DOHH2 (cell line): ENCODE measurements around the gene WDR87.
"Not testable (repeated sequence)": the region's sequence is repeated elsewhere in the genome, so short reads cannot be mapped to it uniquely, and the experiment has no call there.

ENCODE experiments used
- H3F3A ChIP-seq: fragments of 200-600 bp; sonication (generic), shearing (Covaris generic); 2 replicates; pipeline ENCODE4 v1.6.0; 2016; ENCODE audit warnings: antibody characterized with exemption, mild to moderate bottlenecking; ENCODE audit not compliant: control insufficient read depth, insufficient read depth
- H3K27ac ChIP-seq: fragments of 200-600 bp; sonication (generic); 2 replicates; pipeline ENCODE4 v1.5.1; 2014; ENCODE audit warnings: low read depth, mild to moderate bottlenecking, low read length, moderate library complexity
- H3K27me3 ChIP-seq: fragments of 200-600 bp; sonication (generic); 2 replicates; pipeline ENCODE4 v1.6.1; 2014; ENCODE audit warnings: mild to moderate bottlenecking, low read length, mixed read lengths; ENCODE audit not compliant: control insufficient read depth
- H3K36me3 ChIP-seq: fragments of 200-600 bp; sonication (generic); 2 replicates; pipeline ENCODE4 v1.6.1; 2014; ENCODE audit warnings: mild to moderate bottlenecking, low read length, moderate library complexity, mixed read lengths; ENCODE audit not compliant: control insufficient read depth
- H3K4me1 ChIP-seq: fragments of 200-600 bp; sonication (generic); 2 replicates; pipeline ENCODE4 v1.6.1; 2014; ENCODE audit warnings: mild to moderate bottlenecking, low read length, mixed read lengths; ENCODE audit not compliant: control insufficient read depth
- H3K4me2 ChIP-seq: fragments of 200-600 bp; sonication (generic); 2 replicates; pipeline ENCODE4 v1.6.0; 2014; ENCODE audit warnings: mild to moderate bottlenecking, low read length, moderate library complexity
- H3K4me3 ChIP-seq: fragments of 200-600 bp; sonication (generic); 2 replicates; pipeline ENCODE4 v1.5.1; 2014; ENCODE audit warnings: mild to moderate bottlenecking, low read length, mixed read lengths
- H3K79me2 ChIP-seq: fragments of 200-600 bp; sonication (generic); 2 replicates; pipeline ENCODE4 v1.6.1; 2014; ENCODE audit warnings: mild to moderate bottlenecking, low read length, mixed read lengths; ENCODE audit not compliant: control insufficient read depth
- H3K9me2 ChIP-seq: fragments of 200-600 bp; sonication (generic); replicated peaks from 2 replicates; pipeline ENCODE4 v1.6.1; 2014; ENCODE audit warnings: mild to moderate bottlenecking, low read length, mixed read lengths; ENCODE audit not compliant: control insufficient read depth
- H3K9me3 ChIP-seq: fragments of 200-600 bp; sonication (generic); 2 replicates; pipeline ENCODE4 v1.6.1; 2014; ENCODE audit warnings: antibody characterized with exemption, low read length, mixed read lengths; ENCODE audit not compliant: control insufficient read depth, insufficient read depth
- H4K20me1 ChIP-seq: fragments of 200-600 bp; sonication (generic); 2 replicates; pipeline ENCODE4 v1.6.0; 2014; ENCODE audit warnings: low read depth, mild to moderate bottlenecking, antibody characterized with exemption, low read length, moderate library complexity; ENCODE audit not compliant: control insufficient read depth, insufficient read depth
- EZH2phosphoT487 ChIP-seq: fragments of 200-600 bp; sonication (generic); IDR thresholded peaks from 2 replicates; pipeline ENCODE4 v1.6.1; 2017; ENCODE audit warnings: borderline replicate concordance, mild to moderate bottlenecking, antibody characterized with exemption, low read length, moderate library complexity, mixed read lengths
- TF ChIP-seq, protein P1 (sequence below): fragments of 200-600 bp; sonication (generic); IDR thresholded peaks from one replicate; pipeline ENCODE4 v1.5.1; 2014; ENCODE audit warnings: antibody characterized with exemption, mild to moderate bottlenecking, low read depth, low read length; ENCODE audit not compliant: poor library complexity, severe bottlenecking

WDR87 gene

DNA sequence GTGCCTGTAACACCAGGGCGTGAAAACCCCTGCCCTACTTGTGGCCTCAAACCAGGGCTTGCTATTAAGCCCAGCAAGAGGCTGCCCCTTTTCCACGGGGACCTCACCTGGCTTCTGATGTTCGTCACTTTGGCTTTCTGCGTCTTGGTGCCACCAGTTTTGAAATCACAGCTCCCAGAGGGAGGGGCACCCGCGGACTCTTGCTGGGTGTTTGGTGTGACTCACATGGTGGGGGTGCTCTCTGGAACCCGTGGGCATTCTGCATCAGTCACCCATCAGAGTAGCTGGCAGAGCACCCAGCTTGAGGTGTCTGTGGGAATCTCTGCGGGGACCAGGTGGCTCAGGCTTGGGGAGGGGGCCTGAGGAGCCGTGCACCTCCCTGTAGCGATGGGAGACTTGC, 19.9 kb upstream of the WDR87 start:
- Histone ChIP-seq H3K27ac (peak overlapping the region; percentile 96), H3K4me2 (peak overlapping the region; percentile 72), H3K4me1 (peaks cover 98% of the 10 kb centered on the region), H3K9me3 (no peaks in the 10 kb centered on the region), H3K4me3 (peak overlapping the region; percentile 67), H4K20me1 (no peaks in the 10 kb centered on the region), H3K9me2 (no peaks in the 10 kb centered on the region), H3K79me2 (peaks cover 81% of the 10 kb centered on the region), H3F3A (peaks cover 36% of the 10 kb centered on the region), H3K36me3 (peaks cover 37% of the 10 kb centered on the region), H3K27me3 (no peaks in the 10 kb centered on the region)
- no peak for TF ChIP-seq EZH2phosphoT487
- TF ChIP-seq, protein P1, sequence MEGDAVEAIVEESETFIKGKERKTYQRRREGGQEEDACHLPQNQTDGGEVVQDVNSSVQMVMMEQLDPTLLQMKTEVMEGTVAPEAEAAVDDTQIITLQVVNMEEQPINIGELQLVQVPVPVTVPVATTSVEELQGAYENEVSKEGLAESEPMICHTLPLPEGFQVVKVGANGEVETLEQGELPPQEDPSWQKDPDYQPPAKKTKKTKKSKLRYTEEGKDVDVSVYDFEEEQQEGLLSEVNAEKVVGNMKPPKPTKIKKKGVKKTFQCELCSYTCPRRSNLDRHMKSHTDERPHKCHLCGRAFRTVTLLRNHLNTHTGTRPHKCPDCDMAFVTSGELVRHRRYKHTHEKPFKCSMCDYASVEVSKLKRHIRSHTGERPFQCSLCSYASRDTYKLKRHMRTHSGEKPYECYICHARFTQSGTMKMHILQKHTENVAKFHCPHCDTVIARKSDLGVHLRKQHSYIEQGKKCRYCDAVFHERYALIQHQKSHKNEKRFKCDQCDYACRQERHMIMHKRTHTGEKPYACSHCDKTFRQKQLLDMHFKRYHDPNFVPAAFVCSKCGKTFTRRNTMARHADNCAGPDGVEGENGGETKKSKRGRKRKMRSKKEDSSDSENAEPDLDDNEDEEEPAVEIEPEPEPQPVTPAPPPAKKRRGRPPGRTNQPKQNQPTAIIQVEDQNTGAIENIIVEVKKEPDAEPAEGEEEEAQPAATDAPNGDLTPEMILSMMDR, result no peak

DNA sequence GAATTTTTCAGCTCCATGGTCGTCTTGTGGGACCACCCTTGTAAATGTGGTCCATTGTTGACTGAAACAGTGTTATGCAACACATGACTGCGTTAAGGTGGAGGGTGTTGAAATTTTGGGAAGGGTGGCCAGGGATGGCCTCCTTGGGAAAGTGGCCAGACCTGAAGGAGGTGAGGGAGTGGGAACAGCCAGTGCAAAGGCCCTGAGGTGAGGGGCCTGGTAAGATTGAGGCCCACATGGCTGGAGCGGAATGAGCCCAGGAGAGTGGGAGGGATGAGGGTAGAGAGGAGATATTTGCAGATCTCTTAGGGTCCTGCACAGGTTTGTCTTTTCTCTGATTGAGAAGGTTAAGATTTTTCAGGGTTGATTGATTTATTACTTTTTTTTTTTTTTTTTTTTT, 18.8 kb upstream of the WDR87 start:
- H3K9me2 ChIP-seq, result no peaks in the 10 kb centered on the region
- no peaks in the 10 kb centered on the region for H4K20me1 ChIP-seq
- H3K27me3 ChIP-seq, result no peaks in the 10 kb centered on the region
- H3K36me3 ChIP-seq, result peaks cover 31% of the 10 kb centered on the region
- peaks cover 98% of the 10 kb centered on the region for H3K4me1 ChIP-seq
- no peak overlapping the region; the same call in 1 of the 2 replicates for H3K4me3 ChIP-seq
- peak overlapping the region; percentile 83 for H3K4me2 ChIP-seq
- H3K79me2 ChIP-seq, result peaks cover 81% of the 10 kb centered on the region
- H3F3A ChIP-seq, result peaks cover 39% of the 10 kb centered on the region
- no peaks in the 10 kb centered on the region for H3K9me3 ChIP-seq
- TF ChIP-seq, protein P1, result no peak
- no peak for TF ChIP-seq EZH2phosphoT487
- peak overlapping the region; percentile 96 for H3K27ac ChIP-seq

DNA sequence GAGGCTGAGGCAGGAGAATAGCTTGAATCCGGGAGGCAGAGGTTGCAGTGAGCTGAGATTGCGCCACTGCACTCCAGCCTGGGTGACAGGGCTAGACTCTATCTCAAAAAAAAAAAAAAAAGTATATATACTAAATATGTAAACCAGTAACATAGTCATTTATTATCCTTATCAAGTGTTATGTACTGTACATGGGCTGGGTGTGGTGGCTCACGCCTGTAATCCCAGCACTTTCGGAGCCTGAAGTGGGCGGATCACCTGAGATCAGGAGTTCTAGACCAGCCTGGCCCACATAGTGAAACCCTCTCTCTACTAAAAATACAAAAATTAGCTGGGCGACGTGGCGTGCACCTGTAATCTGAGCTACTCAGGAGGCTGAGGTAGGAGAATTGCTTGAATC, 18.2 kb upstream of the WDR87 start:
- Histone ChIP-seq H3K79me2 (peaks cover 81% of the 10 kb centered on the region), H3K36me3 (peaks cover 30% of the 10 kb centered on the region), H3K4me1 (peaks cover 97% of the 10 kb centered on the region), H3K27ac (peak overlapping the region; percentile 96), H3F3A (peaks cover 41% of the 10 kb centered on the region), H3K4me2 (peak overlapping the region; percentile 83)
- H3K27me3 ChIP-seq, H3K9me3 ChIP-seq, H4K20me1 ChIP-seq, H3K4me3 ChIP-seq, H3K9me2 ChIP-seq: not testable (repeated sequence)

DNA sequence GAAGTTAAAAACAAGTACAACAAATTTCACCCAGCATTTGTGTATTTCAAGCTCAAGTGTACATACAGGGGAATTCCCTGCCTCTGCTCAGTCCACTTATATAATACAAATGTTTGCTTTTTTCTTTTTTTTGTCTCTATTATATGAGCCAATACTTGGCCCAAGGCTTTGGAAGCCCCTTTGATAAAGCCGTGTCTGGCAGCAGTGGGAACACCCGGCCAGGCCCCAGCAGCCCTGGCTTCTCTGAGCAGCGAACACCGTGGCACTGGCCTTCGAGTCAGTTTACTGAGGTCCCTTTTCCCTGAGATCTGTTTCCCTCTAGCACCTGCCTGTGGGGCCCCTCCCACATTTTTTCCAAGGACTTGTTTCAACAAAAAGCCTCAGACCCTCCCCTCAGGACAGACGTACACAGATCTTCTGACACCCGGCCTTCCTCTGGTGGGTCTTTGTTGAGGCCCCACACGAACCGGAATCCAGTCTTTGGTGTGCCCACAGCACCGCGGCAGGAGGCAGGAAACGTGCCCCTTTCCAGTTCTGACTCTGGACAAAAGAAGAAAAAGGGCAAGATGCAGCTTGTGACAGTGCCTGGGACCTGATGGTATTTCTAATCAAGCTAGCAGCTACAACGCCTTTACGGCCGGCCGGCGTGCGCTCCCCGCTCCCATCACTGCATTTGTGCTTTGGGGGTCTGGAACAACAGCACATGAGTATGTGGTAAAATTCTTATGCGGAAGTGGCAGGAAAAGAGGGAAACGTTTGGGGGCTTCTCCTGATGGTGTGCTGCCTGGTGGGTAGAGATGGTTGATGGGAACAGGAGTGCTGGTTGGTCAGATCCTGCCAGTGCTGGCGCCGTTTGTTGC, 14.4 kb upstream of the WDR87 start:
- H3K27ac ChIP-seq, result peak overlapping the region; percentile 96
- TF ChIP-seq, protein P1, result no peak
- no peak for TF ChIP-seq EZH2phosphoT487
- H3K9me2 ChIP-seq, result no peaks in the 10 kb centered on the region
- H4K20me1 ChIP-seq, result no peaks in the 10 kb centered on the region
- H3K4me3 ChIP-seq, result peak overlapping the region; percentile 72
- peaks cover 84% of the 10 kb centered on the region for H3K4me1 ChIP-seq
- H3K36me3 ChIP-seq, result peaks cover 32% of the 10 kb centered on the region
- H3K4me2 ChIP-seq, result peak overlapping the region; percentile 83
- peaks cover 87% of the 10 kb centered on the region for H3K79me2 ChIP-seq
- peaks cover 22% of the 10 kb centered on the region for H3F3A ChIP-seq
- H3K9me3 ChIP-seq, result no peaks in the 10 kb centered on the region
- H3K27me3 ChIP-seq, result no peaks in the 10 kb centered on the region
